Upper lobe of left lung (tissue), 4 donors: ENCODE data around the gene AMHR2.

Experiments used
- EP300 ChIP-seq, 4 donors: sonication (generic); formaldehyde crosslinking; IDR thresholded peaks; one replicate each; pipeline ENCODE4 v1.5.1; 2017; ENCODE audit warnings: antibody characterized with exemption in 4 of 4, control low read depth in 2 of 4
- TF ChIP-seq, protein P1 (sequence below), 6 experiments: fragments of 450-650 bp in 4 of 6; fragments of 200-600 bp in 2 of 6; sonication (generic) in 2 of 6; IDR thresholded peaks; one replicate each; pipeline ENCODE4 v1.5.1; 2016 to 2019; ENCODE audit warnings: antibody characterized with exemption in 6 of 6

DNA sequence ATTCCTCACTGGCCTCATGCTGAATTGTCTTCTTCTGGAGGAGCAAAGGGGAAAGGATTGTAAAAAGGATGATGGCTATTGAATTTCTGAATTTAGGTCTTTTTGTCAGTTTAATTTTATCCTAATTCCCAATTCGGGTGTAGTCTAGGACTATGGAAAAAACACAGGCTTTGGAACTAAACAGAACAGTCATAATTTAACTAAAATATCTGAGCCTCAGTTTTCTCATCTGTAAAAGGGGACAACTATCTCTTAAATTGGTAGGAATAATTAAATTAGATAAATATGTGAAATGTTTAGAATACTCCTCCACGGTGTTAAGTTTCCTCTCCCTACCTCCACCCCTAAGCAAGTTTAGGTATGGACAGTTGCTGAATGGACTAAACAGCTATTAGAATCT is 46.9 kb upstream of the AMHR2 start:
- no peak for TF ChIP-seq EP300 (IDR thresholded peaks at IDR 0.05)
- TF ChIP-seq, protein P1, sequence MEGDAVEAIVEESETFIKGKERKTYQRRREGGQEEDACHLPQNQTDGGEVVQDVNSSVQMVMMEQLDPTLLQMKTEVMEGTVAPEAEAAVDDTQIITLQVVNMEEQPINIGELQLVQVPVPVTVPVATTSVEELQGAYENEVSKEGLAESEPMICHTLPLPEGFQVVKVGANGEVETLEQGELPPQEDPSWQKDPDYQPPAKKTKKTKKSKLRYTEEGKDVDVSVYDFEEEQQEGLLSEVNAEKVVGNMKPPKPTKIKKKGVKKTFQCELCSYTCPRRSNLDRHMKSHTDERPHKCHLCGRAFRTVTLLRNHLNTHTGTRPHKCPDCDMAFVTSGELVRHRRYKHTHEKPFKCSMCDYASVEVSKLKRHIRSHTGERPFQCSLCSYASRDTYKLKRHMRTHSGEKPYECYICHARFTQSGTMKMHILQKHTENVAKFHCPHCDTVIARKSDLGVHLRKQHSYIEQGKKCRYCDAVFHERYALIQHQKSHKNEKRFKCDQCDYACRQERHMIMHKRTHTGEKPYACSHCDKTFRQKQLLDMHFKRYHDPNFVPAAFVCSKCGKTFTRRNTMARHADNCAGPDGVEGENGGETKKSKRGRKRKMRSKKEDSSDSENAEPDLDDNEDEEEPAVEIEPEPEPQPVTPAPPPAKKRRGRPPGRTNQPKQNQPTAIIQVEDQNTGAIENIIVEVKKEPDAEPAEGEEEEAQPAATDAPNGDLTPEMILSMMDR (IDR thresholded peaks at IDR 0.05): no peak
